ENCODE measurements around the gene GABRG3. TPM values are rescaled to one million over a fixed set of nuclear protein-coding genes. Genes with fewer than 3 reads are reported as not detected.

Gene GABRG3
- total and polyA plus RNA-seq, 9 of the 15 experiments (the other 6 are each of a cell fraction or from before 2014, with no cell fraction given): 4.0 to 15.1 (median 11.2) TPM

- no peaks in the 10 kb centered on the region for H3K9me1 ChIP-seq (ENCODE audit: control insufficient read depth, insufficient read depth, low read length)
- ChIA-PET CTCF (ENCODE audit: low intra/inter-chr PET ratio) (no interaction called here), POLR2A (interaction anchor here (0.6 kb wide), 1 partner anchor 155 kb away, joined by 5 read pairs; no protein-coding TSS in a partner anchor)
- H3K27ac ChIP-seq (ENCODE audit: extremely low read depth, low read depth, low read length): no peak overlapping the region
- H3K4me2 ChIP-seq (ENCODE audit: insufficient read depth, low read length): no peak overlapping the region
- WGBS (ENCODE audit: insufficient coverage, low coverage, missing lambda C conversion rate): 46% methylated on average over 5 of the region's 6 CpGs
- no peaks in the 10 kb centered on the region for H3K9me3 ChIP-seq (replicated peaks; ENCODE audit: control insufficient read depth, insufficient read depth, low read depth, low read length)
- peaks cover 0 to 5% of the 10 kb centered on the region in 2 experiments; a peak in 2 of 5 replicates for H3K4me1 ChIP-seq (replicated peaks in 1 of 2; ENCODE audit: control insufficient read depth in 2 of 2, insufficient read depth in 2 of 2, low read length in 2 of 2)
- H3K79me2 ChIP-seq (ENCODE audit: control insufficient read depth, insufficient read depth, low read length): no peaks in the 10 kb centered on the region; the same call in 2 of the 3 replicates
- DNase-seq (ENCODE audit: extremely low read depth in 1 of 4, low spot score in 3 of 4) (peak in 1 of 4 experiments; percentile 22), ATAC-seq (peak; percentile 54; the same call in 1 of the 3 replicates), FAIRE-seq (no peak)
- H3K9ac ChIP-seq (ENCODE audit: insufficient read depth in 1 of 2, low read depth in 2 of 2, low read length in 2 of 2): no peak overlapping the region
- no peak overlapping the region for H3K4me3 ChIP-seq
- in situ Hi-C loops (cut with MboI) (no loop called here), intact Hi-C loops (cut with micrococcal nuclease) (loop anchor here (5.0 kb wide), 1 partner anchor 193 kb away; no protein-coding TSS in a partner anchor)
- BruUV-seq (replicated peaks): no TSS peak
- no peaks in the 10 kb centered on the region for H3K27me3 ChIP-seq (ENCODE audit: control insufficient read depth in 2 of 2, insufficient read depth in 2 of 2, low read length in 2 of 2)
- H3K36me3 ChIP-seq (ENCODE audit: control insufficient read depth, insufficient read depth, low read length): no peaks in the 10 kb centered on the region
- H2AFZ ChIP-seq (ENCODE audit: low read depth, low read length): no peak overlapping the region
- no peaks in the 10 kb centered on the region; the same call in 1 of the 2 replicates for H4K20me1 ChIP-seq (replicated peaks; ENCODE audit: control insufficient read depth, insufficient read depth, low read length)
- TF ChIP-seq REST (IDR thresholded peaks at IDR 0.05; ENCODE audit: borderline replicate concordance) (peak; percentile 45; the same call in 1 of the 2 replicates), REST (CRISPR knock-in tag; IDR thresholded peaks at IDR 0.05; ENCODE audit: low read depth) (no peak), CREM (IDR thresholded peaks at IDR 0.05; ENCODE audit: low read depth) (no peak), SIX5 (IDR thresholded peaks at IDR 0.05; ENCODE audit: borderline replicate concordance in 1 of 2, insufficient read depth in 1 of 2, low read depth in 1 of 2, low read length in 2 of 2) (no peak), CTCF (IDR thresholded peaks at IDR 0.05 in 2 of 3, conservative IDR thresholded peaks at IDR 0.05 in 1 of 3; ENCODE audit: insufficient read depth in 2 of 3, low read depth in 1 of 3, low read length in 3 of 3) (peak in 2 of 3 experiments; percentile 10 to 38; a peak in 3 of 6 replicates), ZNF146 (CRISPR knock-in tag; IDR thresholded peaks at IDR 0.05; ENCODE audit: unreplicated experiment) (no peak), ZBTB5 (IDR thresholded peaks at IDR 0.05) (no peak), ERF (CRISPR knock-in tag; IDR thresholded peaks at IDR 0.05) (no peak), RAD51 (IDR thresholded peaks at IDR 0.05; ENCODE audit: borderline replicate concordance, low read depth) (no peak), TFAM (CRISPR knock-in tag; conservative IDR thresholded peaks at IDR 0.05) (no peak), NFIC (IDR thresholded peaks at IDR 0.05) (peak; percentile 72)
Measured at GRCh38 chr15:27250223-27250622, 279.2 kb downstream of the GABRG3 start.

Data from K562 (cell line).